GM18502 (cell line): ENCODE measurements around the gene ATXN10.
"Not testable (repeated sequence)": the region's sequence is repeated elsewhere in the genome, so short reads cannot be mapped to it uniquely, and the experiment has no call there.

ENCODE experiments used
- ATAC-seq: cut with Tn5 transposase; IDR thresholded peaks from one replicate; pipeline ENCODE4 v1.9.1; 2021; ENCODE audit warnings: mild to moderate bottlenecking; ENCODE audit not compliant: unreplicated experiment, poor library complexity

ATXN10 gene

DNA sequence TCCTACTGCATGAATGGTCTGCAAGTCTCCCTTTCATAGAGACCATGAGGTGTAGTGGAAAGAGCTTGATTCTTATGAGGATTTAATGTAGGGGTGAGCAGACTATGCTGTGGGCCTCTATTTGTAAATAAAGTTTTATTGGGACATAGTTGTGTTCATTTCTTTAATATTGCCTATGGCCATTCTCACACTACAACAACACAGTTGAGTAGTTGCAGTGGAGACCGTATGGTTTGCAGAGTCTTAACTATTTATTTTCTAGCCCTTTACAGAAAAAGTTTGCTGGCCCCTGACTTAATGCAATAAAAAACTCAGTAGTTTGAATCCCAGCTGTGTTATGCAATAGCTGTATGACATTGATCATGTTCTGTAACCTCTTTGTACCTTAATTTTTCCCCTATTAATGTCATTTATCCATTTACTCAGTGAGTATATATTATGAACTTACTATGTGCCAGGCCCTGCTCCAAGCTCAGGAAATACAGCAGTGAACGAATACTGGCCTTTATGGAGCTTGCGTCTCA is 106.3 kb downstream of the ATXN10 start:
- ATAC-seq, result no peak

- no peak for ATAC-seq
These were observed 109.8 kb downstream of the ATXN10 start for GRCh38 chr22:45781459-45781858.

DNA sequence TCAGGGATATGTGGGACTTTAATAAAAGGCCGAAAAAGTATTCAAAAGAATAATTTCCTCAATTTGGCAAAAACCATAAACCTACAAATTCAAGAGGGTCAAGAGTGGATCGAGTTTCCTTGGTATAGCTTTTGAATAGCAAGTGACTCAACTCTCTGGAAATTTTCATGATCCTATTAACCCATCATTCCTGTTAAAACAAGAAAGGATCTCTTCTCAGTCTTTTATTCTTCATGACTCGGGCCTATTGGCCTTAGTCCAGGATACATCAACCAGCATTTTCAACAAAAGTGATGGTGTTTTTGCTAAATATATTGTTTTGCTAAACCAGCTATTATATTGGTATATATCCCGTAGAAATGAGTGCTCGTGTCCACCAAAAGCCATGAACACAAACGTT is 110.3 kb downstream of the ATXN10 start:
- no peak for ATAC-seq

GRCh38 chr22:45783021-45783420 is 111.4 kb downstream of the ATXN10 start:
- ATAC-seq, result no peak

GRCh38 chr22:45783690-45784089 is 112.1 kb downstream of the ATXN10 start:
- ATAC-seq, result no peak

GRCh38 chr22:45784357-45785277 is 113.0 kb downstream of the ATXN10 start:
- ATAC-seq, result no peak

DNA sequence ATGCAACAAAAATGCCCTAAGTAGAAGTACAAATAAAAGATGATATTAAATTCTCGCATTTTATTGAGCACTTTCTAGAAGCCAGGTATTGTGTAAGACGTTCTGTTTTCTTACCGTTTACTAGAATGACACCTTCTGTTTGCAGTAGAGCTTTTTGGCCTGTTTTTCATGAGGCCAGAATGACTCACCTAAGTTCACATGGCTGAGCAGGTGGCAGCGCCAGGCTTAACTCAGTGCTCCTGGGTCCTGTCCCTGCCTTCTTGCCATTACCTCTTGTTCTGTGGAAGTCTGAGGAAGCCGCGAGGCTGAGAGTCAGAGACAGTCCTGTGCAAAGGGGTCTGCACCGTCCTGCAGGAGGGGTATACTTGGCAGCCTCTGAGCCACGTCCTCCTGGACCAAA is 113.8 kb downstream of the ATXN10 start:
- no peak for ATAC-seq

DNA sequence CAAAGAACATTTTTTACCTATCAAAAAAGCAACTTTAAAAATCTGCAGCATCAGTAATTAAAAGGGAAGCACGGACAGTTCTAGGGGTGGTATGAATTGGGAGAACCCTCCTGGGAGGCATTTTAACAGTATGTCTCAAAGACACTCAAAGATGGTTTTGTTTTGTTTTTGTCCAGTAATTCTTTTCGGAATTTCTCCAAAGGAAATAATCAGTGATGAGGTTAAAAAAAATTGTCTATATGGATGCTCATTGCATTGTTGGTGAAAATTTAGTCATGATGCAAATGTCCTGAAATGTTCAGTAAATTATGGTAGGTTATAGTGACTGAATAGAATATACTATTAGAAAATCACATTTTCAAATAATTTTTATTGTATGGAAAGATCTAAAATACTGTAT is 115.1 kb downstream of the ATXN10 start:
- ATAC-seq, result no peak

GRCh38 chr22:45787759-45788158 is 116.1 kb downstream of the ATXN10 start:
- no peak for ATAC-seq

DNA sequence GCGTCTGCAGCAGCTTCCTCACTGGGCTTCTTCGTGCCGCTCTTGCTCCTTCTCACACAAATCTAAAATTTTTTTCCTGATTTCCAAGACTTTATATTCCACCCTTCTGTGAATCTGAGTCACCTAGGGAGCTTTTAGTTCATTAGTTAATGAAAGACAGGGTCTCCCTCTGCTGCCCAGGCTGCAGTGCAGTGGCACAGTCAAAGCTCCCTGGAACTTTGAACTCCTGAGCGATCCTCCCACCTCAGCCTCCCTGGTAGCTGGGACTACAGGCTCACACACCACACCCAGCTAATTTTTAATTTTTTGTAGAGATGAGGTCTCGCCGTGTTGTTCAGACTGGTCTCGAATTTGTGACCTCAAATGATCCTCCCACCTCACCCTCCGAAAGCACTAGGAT is 116.9 kb downstream of the ATXN10 start:
- no peak for ATAC-seq

- no peak for ATAC-seq
These were observed 118.8 kb downstream of the ATXN10 start for GRCh38 chr22:45790401-45790800.

DNA sequence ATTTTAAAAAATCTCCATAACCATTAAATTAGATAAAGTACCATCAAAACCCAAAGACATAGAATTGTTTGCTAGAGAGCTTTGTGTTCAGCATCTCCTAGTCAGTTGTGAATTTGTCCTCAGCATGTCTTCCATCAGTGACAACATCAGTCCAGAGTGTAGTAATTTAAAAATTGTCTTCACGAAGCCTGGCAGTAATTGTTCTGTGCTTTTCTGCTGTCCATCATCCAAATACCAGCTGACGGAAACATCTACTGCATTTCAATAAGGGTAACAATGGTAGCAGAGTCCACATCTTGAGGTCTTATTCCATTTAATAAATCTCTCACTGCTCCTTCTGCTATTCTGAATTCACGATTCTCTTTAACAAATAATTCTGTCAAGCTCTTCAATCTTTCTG is 121.5 kb downstream of the ATXN10 start:
- ATAC-seq, result no peak

DNA sequence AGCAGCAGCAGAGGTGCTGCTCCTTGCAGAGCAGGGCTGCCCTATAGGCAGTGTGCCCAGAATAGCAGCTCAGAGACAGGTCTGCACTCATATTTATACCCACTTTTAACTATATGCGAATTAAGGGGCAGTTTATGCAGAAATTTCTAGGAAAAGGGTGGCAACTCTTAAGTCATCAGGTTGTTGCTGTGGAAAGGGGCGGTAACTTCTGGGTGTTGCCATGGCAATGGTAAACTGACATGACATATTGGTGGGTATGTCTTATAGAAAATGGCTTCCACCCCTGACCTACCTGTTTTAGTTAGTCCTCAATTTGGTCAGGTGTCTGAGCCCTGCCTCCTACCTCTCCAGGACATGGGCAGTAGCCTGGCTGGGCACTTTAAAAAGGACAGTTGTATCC is 122.3 kb downstream of the ATXN10 start:
- no peak for ATAC-seq

DNA sequence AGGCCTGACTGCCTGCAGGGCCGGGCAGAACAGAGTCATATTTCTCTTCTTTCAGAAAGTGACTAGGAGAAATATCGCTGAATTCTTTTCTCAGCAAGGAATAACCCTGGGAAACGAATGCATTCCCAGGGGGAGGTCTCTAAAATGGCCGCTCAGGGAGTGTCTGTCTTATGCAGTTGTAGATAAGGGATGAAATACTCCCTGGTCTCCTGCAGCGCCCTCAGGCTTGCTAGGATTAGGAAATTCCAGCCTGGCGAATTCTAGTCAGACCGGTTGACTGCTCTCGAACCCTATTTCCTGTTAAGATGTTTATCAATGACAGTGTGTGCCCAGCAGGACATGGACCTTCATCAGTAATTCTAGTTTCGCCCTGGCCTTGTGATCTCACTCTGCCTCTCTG is 124.4 kb downstream of the ATXN10 start:
- not testable (repeated sequence) for ATAC-seq

DNA sequence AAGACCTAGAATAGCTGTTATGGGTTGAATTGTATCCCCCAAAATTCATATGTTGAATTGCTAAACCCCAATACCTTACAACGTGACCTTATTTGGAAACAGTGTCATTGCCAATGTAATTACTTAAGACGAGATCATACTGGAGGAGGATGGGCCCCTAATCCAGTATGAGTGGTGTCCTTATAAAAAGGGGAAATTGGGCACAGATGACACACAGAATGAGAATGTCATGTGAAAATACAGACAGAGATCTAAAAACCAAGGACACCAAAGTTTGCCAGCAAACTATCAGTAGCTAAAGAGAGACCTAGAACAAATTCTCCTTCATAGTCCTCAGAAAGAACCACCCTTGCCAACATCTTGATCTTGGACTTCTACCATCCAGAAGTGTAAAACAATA is 127.7 kb downstream of the ATXN10 start:
- ATAC-seq, result no peak

- ATAC-seq, result no peak
These were observed 130.4 kb downstream of the ATXN10 start for GRCh38 chr22:45802054-45802453.

DNA sequence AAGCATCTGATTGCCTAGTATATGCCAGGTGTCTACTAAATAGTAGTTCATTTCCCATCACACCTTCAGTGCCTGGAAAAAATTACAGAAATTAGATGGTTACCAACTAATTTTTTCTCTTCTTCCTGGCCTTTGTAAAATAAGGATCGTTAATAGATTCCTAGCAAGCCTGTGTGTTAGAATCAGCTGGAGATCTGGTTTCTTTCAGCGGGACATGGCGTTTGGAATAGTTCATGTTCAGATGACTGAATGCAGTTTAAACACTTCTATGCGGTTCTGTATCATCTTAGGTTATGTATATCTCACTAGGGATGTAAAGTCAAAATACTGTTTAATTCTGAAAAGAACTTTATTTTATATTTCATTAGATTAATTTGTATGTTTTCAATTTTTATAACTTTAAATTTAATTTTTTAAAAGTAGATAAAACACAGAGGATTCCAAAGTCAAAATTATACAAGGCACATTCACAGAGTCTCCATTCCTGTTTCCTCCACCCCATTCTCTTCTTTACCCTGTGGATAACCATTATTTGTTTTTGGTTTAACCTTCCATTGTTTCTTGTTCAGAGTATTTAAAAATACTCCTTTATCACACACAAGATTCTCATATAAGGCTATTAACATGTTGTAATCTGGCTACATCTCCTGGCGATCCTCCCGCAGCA is 132.8 kb downstream of the ATXN10 start:
- no peak for ATAC-seq

DNA sequence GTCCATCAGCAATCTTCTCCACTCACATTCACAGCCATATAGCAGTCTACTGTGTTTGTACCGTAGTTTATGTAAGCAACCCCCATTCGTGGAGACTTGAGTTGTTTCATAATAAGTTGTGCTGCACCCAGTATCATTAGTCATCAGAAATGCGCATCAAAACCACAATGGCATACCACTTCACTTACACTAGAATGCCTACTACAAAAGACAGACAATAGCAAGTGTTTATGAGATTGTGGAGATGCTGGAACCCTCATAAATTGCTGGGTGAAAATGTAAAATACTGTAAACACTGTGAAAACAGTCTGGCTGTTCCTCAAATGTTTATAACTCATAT is 133.3 kb downstream of the ATXN10 start:
- ATAC-seq, result no peak

- ATAC-seq, result no peak
These were observed 133.8 kb downstream of the ATXN10 start for GRCh38 chr22:45805413-45805812.

DNA sequence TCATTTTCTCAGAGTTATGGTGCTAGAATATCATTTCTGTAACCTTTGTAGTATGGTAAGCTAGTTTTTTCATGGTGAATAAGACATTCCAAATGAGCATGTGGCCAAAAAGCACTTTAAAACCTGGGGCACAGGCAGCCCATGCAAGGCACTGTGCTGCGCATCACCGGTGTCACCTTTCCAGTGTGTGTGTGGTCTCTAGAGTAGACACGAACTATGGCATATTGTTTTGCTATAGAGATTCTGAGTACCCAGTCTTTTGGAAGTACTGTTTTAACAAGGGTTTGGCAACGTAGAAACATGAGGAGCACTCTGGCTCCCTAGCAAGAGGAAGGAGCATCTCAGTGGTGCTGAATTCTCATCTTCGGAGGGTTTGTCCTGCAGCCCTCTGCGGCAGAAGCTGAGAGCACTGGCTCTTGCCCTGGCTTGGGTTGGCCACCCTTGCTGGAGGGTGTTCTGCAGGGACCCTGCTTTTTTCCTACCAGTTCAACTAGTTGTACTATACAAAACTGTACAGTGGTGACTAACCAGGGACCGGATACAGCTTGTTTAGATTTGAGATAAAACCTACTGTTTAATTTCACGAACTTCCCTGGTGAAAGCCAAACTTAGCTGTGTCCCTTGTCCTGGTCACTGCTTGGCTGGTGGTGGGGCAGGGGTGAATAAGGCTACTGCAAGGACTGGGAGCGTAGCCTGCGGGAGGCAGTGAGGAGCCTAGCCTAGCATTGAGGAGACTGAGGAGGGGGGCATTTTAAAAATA is 135.7 kb downstream of the ATXN10 start:
- ATAC-seq, result no peak

GRCh38 chr22:45812910-45813309 is 141.3 kb downstream of the ATXN10 start:
- no peak for ATAC-seq
